HepG2 (cell line): ENCODE measurements around the gene DAB2IP. TPM values are rescaled to one million over a fixed set of nuclear protein-coding genes. Genes with fewer than 3 reads are reported as not detected.

Source experiments
- ATAC-seq: fragments of 200-7000 bp; cut with Tn5 transposase; 3 replicates; pipeline ENCODE4 v1.9.1; 2020; ENCODE audit warnings: mild to moderate bottlenecking, moderate library complexity
- BruUV-seq: library from RNA; stranded (reverse); fragments of 400-500 nt; replicated peaks from 2 replicates; lab custom pipeline; 2021; lab: Mats Ljungman, UMichigan
- CTCF ChIA-PET: fragments of 300-600 bp; formaldehyde crosslinking; extraction: SDS; loops from one replicate; lab custom pipeline; 2021; ENCODE audit warnings: low total read pairs, inconsistent platforms, low intra/inter-chr PET ratio; lab: Yijun Ruan, JAX
- POLR2A ChIA-PET: fragments of 350-600 bp; sonication (Branson Sonifier 250); formaldehyde crosslinking; loops from one replicate; lab custom pipeline; 2020; ENCODE audit warnings: antibody characterized with exemption, inconsistent platforms; lab: Yijun Ruan, JAX
- DNase-seq: peaks from one replicate; pipeline ENCODE4 v3.0.0-alpha.2; 2015; ENCODE audit warnings: low spot score
- FAIRE-seq: peaks from 3 replicates; lab custom pipeline; 2011; peaks lifted over from hg19 to GRCh38; lab: Jason Lieb, UNC
- H2AFZ ChIP-seq: one replicate; pipeline ENCODE4 v1.6.1; 2011; ENCODE audit warnings: low read length, inconsistent platforms
- H3K27ac ChIP-seq: fragments of 300-600 bp; 3 replicates; pipeline ENCODE4 v1.8.0; 2011; ENCODE audit warnings: mixed run types, mild to moderate bottlenecking, mixed read lengths, low read length, inconsistent platforms; ENCODE audit not compliant: insufficient read depth; ENCODE audit errors: extremely low read length
- H3K27me3 ChIP-seq, 2 experiments: fragments of 200-600 bp in 1 of 2; 2 replicates in 1 of 2; 3 replicates in 1 of 2; pipeline versions ENCODE4 v1.6.0 to v1.8.0; 2011; ENCODE audit warnings: low read length in 2 of 2, mild to moderate bottlenecking in 2 of 2, moderate library complexity in 2 of 2, inconsistent platforms in 1 of 2; ENCODE audit not compliant: insufficient read depth in 2 of 2, control insufficient read depth in 1 of 2
- H3K36me3 ChIP-seq, 2 experiments: fragments of 200-600 bp in 1 of 2; replicated peaks in 1 of 2; 2 replicates in 1 of 2; 3 replicates in 1 of 2; pipeline versions ENCODE4 v1.5.1 to v1.8.0; 2011; ENCODE audit warnings: low read length in 2 of 2, inconsistent platforms in 1 of 2; ENCODE audit not compliant: insufficient read depth in 2 of 2, control insufficient read depth in 1 of 2
- H3K4me1 ChIP-seq: 2 replicates; pipeline ENCODE4 v1.5.1; 2012; ENCODE audit warnings: low read length, inconsistent platforms; ENCODE audit not compliant: insufficient read depth
- H3K4me2 ChIP-seq: 2 replicates; pipeline ENCODE4 v1.6.0; 2011; ENCODE audit warnings: low read depth, low read length, inconsistent platforms
- H3K4me3 ChIP-seq, 3 experiments: fragments of 200-600 bp in 1 of 3; sonication (generic), shearing (Covaris generic) in 1 of 3; replicated peaks in 1 of 3; 2 replicates each; pipeline ENCODE4 v1.5.1; 2011 to 2016; ENCODE audit warnings: low read length in 3 of 3, inconsistent platforms in 2 of 3, low read depth in 2 of 3, mild to moderate bottlenecking in 2 of 3, control low read depth in 1 of 3, mixed read lengths in 1 of 3; ENCODE audit not compliant: insufficient read depth in 1 of 3
- H3K79me2 ChIP-seq: one replicate; pipeline ENCODE4 v1.6.1; 2011; ENCODE audit warnings: low read length, inconsistent platforms; ENCODE audit not compliant: insufficient read depth
- H3K9ac ChIP-seq: 2 replicates; pipeline ENCODE4 v1.6.0; 2011; ENCODE audit warnings: mild to moderate bottlenecking, low read depth, low read length, inconsistent platforms; ENCODE audit not compliant: insufficient read depth
- H3K9me3 ChIP-seq: 2 replicates; pipeline ENCODE4 v1.5.1; 2012; ENCODE audit warnings: mild to moderate bottlenecking, low read length
- H4K20me1 ChIP-seq: 2 replicates; pipeline ENCODE4 v1.6.0; 2011; ENCODE audit warnings: inconsistent platforms, mild to moderate bottlenecking, low read length, moderate library complexity; ENCODE audit not compliant: insufficient read depth
- ARID2 ChIP-seq: sonication (generic); formaldehyde crosslinking; IDR thresholded peaks from 2 replicates; pipeline ENCODE4 v1.8.1; 2022; ENCODE audit warnings: mild to moderate bottlenecking, missing genetic modification reagents, borderline replicate concordance
- FOXA1 ChIP-seq, 2 experiments: fragments of 450-650 bp in 1 of 2; sonication (generic) in 1 of 2; formaldehyde crosslinking in 1 of 2; IDR thresholded peaks; 2 replicates each; pipeline versions ENCODE4 v1.4.0 to v1.6.1; 2016 to 2020; ENCODE audit warnings: missing genetic modification reagents in 1 of 2
- FOXP1 ChIP-seq, 2 experiments: fragments of 450-650 bp in 1 of 2; IDR thresholded peaks; 2 replicates each; pipeline ENCODE4 v1.6.1; 2017 to 2018; ENCODE audit warnings: antibody characterized with exemption in 1 of 2
- GABPA ChIP-seq, 2 experiments: IDR thresholded peaks; 2 replicates each; pipeline ENCODE4 v1.6.1; 2011 to 2016; ENCODE audit warnings: low read depth in 2 of 2, low read length in 1 of 2, missing biosample characterization in 1 of 2, missing genetic modification characterization in 1 of 2
- GRHL1 ChIP-seq: sonication (generic); formaldehyde crosslinking; conservative IDR thresholded peaks from 2 replicates; pipeline ENCODE4 v1.8.0; 2022; ENCODE audit warnings: missing genetic modification reagents
- NFYC ChIP-seq: IDR thresholded peaks from 2 replicates; pipeline ENCODE4 v1.6.1; 2016; ENCODE audit warnings: missing genetic modification reagents, missing compliant biosample characterization
- NKX3-1 ChIP-seq: sonication (generic); formaldehyde crosslinking; IDR thresholded peaks from 2 replicates; pipeline ENCODE4 v1.5.0; 2020; ENCODE audit warnings: missing genetic modification reagents
- SMARCC2 ChIP-seq: fragments of 450-650 bp; IDR thresholded peaks from 2 replicates; pipeline ENCODE4 v1.6.1; 2017; ENCODE audit warnings: antibody characterized with exemption, mild to moderate bottlenecking
- SP4 ChIP-seq: sonication (generic); formaldehyde crosslinking; IDR thresholded peaks from 2 replicates; pipeline ENCODE4 v1.8.1; 2023; ENCODE audit warnings: mild to moderate bottlenecking, missing genetic modification reagents
- THYN1 ChIP-seq: sonication (generic); formaldehyde crosslinking; IDR thresholded peaks from 2 replicates; pipeline ENCODE4 v1.8.1; 2023; ENCODE audit warnings: low read depth, mild to moderate bottlenecking, moderate library complexity, missing genetic modification reagents, borderline replicate concordance
- YEATS4 ChIP-seq: sonication (generic); formaldehyde crosslinking; IDR thresholded peaks from 2 replicates; pipeline ENCODE4 v1.4.0; 2020; ENCODE audit warnings: missing genetic modification reagents, borderline replicate concordance
- ZNF556 ChIP-seq: sonication (generic); formaldehyde crosslinking; IDR thresholded peaks from 2 replicates; pipeline ENCODE4 v1.4.0; 2020; ENCODE audit warnings: mild to moderate bottlenecking, missing genetic modification reagents, borderline replicate concordance
- ZZZ3 ChIP-seq: sonication (generic); formaldehyde crosslinking; IDR thresholded peaks from 2 replicates; pipeline ENCODE4 v1.4.0; 2020; ENCODE audit warnings: missing genetic modification reagents, mild to moderate bottlenecking, borderline replicate concordance
- WGBS: methylation state at CpG from one replicate; pipeline ENCODE4 v1.1.6; 2017; ENCODE audit warnings: low lambda C conversion rate; 5-methylcytosine and 5-hydroxymethylcytosine counted together
- in situ Hi-C: cut with HindIII; loops from 2 replicates; pipeline ENCODE4 v1.10.0; 2017; ENCODE audit warnings: low pct_unique_long_range_greater_than_20kb; ENCODE audit not compliant: extremely low pct_ligation_motif_present
- intact Hi-C: fragments of 100-400 bp; cut with micrococcal nuclease; formaldehyde crosslinking; loops from one replicate; pipeline ENCODE4 v1.10.0; 2022; ENCODE audit not compliant: unreplicated experiment
- polyA plus RNA-seq, 8 experiments: library from polyadenylated mRNA; depleted of rRNA in 3 of 8; stranded (reverse) in 7 of 8; unstranded in 1 of 8; fragments of >200 nt; fragmentation: Illumina TruSeq in 4 of 8; extraction: Trizol in 4 of 8; gene quantifications; 2 replicates each; pipeline versions ENCODE4 v1.2.1 to v1.2.3, GENCODE V29; 2011 to 2016; ENCODE audit warnings: low read depth in 4 of 8, missing spikeins in 1 of 8, mixed read lengths in 1 of 8; ENCODE audit not compliant: insufficient read depth in 1 of 8
- total RNA-seq, 5 experiments: library from RNA; depleted of rRNA; stranded (reverse); fragments of >200 nt; fragmentation: Illumina TruSeq; extraction: Trizol; gene quantifications; 2 replicates each; pipeline ENCODE4 v1.2.3, GENCODE V29; 2016; ENCODE audit warnings: low read depth in 1 of 5

DAB2IP gene
- total and polyA plus RNA-seq, 2 of the 13 experiments (the other 11 are each of a cell fraction or from before 2014, with no cell fraction given) = 25.3 to 37.9 TPM

- no peak overlapping the region for H3K27ac ChIP-seq
- CTCF ChIA-PET = no interaction called here
- H3K9ac ChIP-seq = no peak overlapping the region
- TF ChIP-seq ARID2 (CRISPR knock-in tag) (0 out of 2 replicates have a peak, but pooled peaks have one; percentile 4), NKX3-1 (CRISPR knock-in tag) (0 out of 2 replicates have a peak, but pooled peaks have one; percentile 31), FOXP1 (IDR thresholded peaks at IDR 0.05) (no peak), FOXP1 (CRISPR knock-in tag; IDR thresholded peaks at IDR 0.05) (no peak)
- TF ChIP-seq, all 625 proteins: peak for 2
- ATAC-seq = 0 out of 3 replicates have a peak, but pooled peaks have one; percentile 7
- Histone ChIP-seq H3K4me2 (peak overlapping the region; percentile 96), H3K27me3 (peaks cover 0 to 11% of the 10 kb centered on the region in 2 experiments; a peak in 2 of 5 replicates), H2AFZ (no peak overlapping the region), H3K4me3 (peak overlapping the region in 2 of 3 experiments; percentile 3 to 77; a peak in 1 of 6 replicates), H3K4me1 (peaks cover 54% of the 10 kb centered on the region), H3K36me3 (no peaks in the 10 kb centered on the region), H4K20me1 (no peaks in the 10 kb centered on the region), H3K79me2 (no peaks in the 10 kb centered on the region), H3K9me3 (no peaks in the 10 kb centered on the region)
- no peak for FAIRE-seq
- no peak for DNase-seq
- intact Hi-C loops (no loop called here), in situ Hi-C loops (loop anchor here (10.0 kb wide), 1 partner anchor 345 kb away; no protein-coding TSS in a partner anchor)
- WGBS = 18% methylated on average over 5 of the region's 9 CpGs
- BruUV-seq = no TSS peak
- POLR2A ChIA-PET = interaction anchor here (1.1 to 1.6 kb wide), 3 partner anchors 9 to 101 kb away, joined by 3 to 13 read pairs (median 3); no protein-coding TSS in a partner anchor
These were observed 1.8 kb upstream of the DAB2IP start for GRCh38 chr9:121649476-121650216.

GRCh38 chr9:121650217-121651007 lies 1.0 kb upstream of the DAB2IP start:
- intact Hi-C loops = no loop called here
- Histone ChIP-seq H3K27me3 (peaks cover 0 to 11% of the 10 kb centered on the region in 2 experiments; a peak in 2 of 5 replicates), H3K4me3 (peak overlapping the region; percentile 65 to 77 (median 67); a peak in 5 of 6 replicates), H3K79me2 (no peaks in the 10 kb centered on the region), H4K20me1 (no peaks in the 10 kb centered on the region; the same call in 1 of the 2 replicates), H3K9ac (no peak overlapping the region), H2AFZ (no peak overlapping the region), H3K36me3 (no peaks in the 10 kb centered on the region), H3K27ac (no peak overlapping the region), H3K4me2 (peak overlapping the region; percentile 96), H3K4me1 (peaks cover 59% of the 10 kb centered on the region), H3K9me3 (no peaks in the 10 kb centered on the region)
- FAIRE-seq = peak; percentile 44
- BruUV-seq = no TSS peak
- in situ Hi-C loops = no loop called here
- WGBS = 2% methylated on average over 7 of the region's 15 CpGs
- POLR2A ChIA-PET = interaction anchor here (1.1 to 1.6 kb wide), 3 partner anchors 10 to 100 kb away, joined by 3 to 13 read pairs (median 3); no protein-coding TSS in a partner anchor
- DNase-seq = peak; percentile 42
- CTCF ChIA-PET = no interaction called here
- ATAC-seq = peak; percentile 33
- TF ChIP-seq NFYC (CRISPR knock-in tag) (no peak), GABPA (IDR thresholded peaks at IDR 0.05; ENCODE audit: low read depth, low read length) (no peak), GABPA (CRISPR knock-in tag; IDR thresholded peaks at IDR 0.05; ENCODE audit: low read depth) (no peak), GRHL1 (CRISPR knock-in tag) (no peak), SMARCC2 (no peak), ZNF556 (CRISPR knock-in tag) (no peak), YEATS4 (CRISPR knock-in tag) (no peak), ZZZ3 (CRISPR knock-in tag) (no peak), SP4 (CRISPR knock-in tag) (peak; percentile 65; the same call in 1 of the 2 replicates), FOXA1 (IDR thresholded peaks at IDR 0.05) (no peak), FOXA1 (CRISPR knock-in tag; IDR thresholded peaks at IDR 0.05) (no peak), THYN1 (no peak)
